HG02623 (cell line): ENCODE results near the gene CLEC4D.
"Not testable (repeated sequence)": the region's sequence is repeated elsewhere in the genome, so short reads cannot be mapped to it uniquely, and the experiment has no call there.

Source experiments
- ATAC-seq: cut with Tn5 transposase; IDR thresholded peaks from one replicate; pipeline ENCODE4 v1.9.1; 2021; ENCODE audit warnings: moderate library complexity; ENCODE audit not compliant: unreplicated experiment

Gene CLEC4D

GRCh38 chr12:8527250-8528130, 14.2 kb downstream of the CLEC4D start:
- ATAC-seq, result no peak

GRCh38 chr12:8532045-8532444, 18.7 kb downstream of the CLEC4D start:
- ATAC-seq, result no peak

GRCh38 chr12:8537820-8538219, 24.5 kb downstream of the CLEC4D start:
- not testable (repeated sequence) for ATAC-seq

- ATAC-seq, result not testable (repeated sequence)
Observed at GRCh38 chr12:8540831-8541230, 27.5 kb downstream of the CLEC4D start, which contains the start of gene CLEC4E. Gene CLEC4E (minus strand): TSS chr12:8540905. CDS start chr12:8540797, 108 bp downstream.

GRCh38 chr12:8541562-8541961, 28.3 kb downstream of the CLEC4D start:
- ATAC-seq, result no peak

DNA sequence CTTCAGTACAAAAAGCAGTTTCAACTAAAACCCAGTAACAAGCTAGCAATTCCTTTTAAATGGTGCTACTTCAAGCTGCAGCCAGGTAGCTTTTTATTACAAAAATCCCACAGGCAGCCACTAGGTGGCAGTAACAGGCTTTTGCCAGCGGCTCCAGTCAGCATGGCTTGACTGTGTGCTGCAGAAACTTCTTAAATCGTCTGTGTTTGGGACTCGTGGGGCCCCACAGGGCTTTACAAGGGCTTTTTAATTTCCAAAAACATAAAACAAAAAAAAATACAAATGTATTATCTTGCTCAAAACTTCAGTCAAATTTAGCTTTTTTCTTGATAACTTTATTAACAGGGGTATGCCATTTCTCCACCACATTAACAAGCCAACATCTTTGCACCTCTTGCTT, 31.0 kb downstream of the CLEC4D start:
- no peak for ATAC-seq

DNA sequence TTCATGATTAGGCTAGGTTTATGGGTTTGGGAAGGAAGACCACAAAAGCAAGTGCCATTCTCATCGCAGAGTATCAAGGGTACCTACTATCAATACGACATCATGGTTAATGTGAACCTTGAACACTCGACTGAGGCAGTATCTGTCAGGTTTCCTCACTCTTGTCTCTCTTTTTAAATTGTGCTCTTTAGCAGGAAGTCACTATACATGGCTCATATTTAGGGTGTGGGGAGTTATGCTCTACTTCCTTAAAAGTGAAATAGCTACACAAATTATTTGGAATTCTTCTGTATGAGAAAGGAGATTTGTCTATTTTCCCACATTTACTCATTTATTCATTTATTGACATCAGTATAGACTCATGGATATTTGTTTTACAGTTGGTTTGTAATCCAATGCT, 33.3 kb downstream of the CLEC4D start:
- no peak for ATAC-seq

DNA sequence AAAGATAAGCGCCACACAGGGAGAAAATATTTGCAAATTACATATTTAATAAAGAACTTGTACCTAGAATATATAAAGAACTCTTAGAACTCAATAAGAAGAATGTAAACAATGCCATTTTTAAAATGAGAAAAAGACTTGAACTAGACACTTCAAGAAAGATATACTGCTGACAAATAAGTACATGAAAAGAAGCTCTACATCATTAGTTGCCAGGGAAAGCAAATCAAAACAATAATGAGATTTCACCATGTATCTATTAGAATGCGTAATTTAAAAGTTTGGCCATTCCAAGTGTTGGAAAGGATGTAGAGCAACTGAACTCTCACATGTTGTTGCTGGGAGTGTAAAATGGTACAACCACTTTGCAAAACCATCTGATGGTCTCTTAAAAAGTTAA, 34.3 kb downstream of the CLEC4D start:
- no peak for ATAC-seq

DNA sequence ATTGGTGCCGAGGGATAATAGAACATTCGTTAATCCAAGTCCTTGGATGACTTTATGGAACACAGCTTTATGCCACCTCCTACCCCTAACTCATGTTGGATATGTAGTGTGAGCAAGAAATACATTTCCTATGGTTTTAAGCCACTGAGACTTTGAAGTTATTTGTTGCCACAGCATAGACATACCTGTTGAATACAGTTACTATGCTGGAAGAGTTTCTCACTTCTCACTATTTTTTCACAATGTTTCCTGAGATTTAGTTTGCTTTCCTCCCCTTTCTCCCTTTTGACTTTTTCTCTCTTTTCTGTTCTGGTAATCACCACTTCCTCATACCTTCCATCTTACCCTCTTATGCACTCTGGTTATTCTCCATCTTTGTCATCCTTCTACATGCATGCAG, 34.9 kb downstream of the CLEC4D start:
- no peak for ATAC-seq

DNA sequence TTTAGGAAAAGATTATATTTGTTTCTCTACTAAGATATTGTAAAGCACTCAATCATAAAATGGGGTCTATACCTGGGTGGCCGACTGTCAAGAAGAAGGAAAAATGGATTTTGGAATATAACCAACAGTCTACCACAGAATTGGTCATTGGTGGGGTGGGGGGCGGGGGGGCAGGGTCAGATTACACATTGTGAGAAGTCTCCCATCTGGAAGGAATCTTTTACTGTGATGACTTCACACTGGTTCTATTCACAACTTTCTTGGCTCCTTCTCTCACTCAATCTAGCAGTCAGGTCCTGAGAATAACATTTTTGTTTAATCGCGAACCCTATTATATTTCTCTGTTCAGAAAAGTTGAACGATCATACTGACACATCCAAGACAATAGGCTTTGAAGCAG, 36.1 kb downstream of the CLEC4D start:
- ATAC-seq, result no peak

GRCh38 chr12:8553088-8553627, 39.9 kb downstream of the CLEC4D start:
- no peak for ATAC-seq

- no peak for ATAC-seq
Observed at GRCh38 chr12:8554451-8555195, 41.3 kb downstream of the CLEC4D start.

GRCh38 chr12:8556531-8557097, 43.3 kb downstream of the CLEC4D start:
- ATAC-seq, result no peak

DNA sequence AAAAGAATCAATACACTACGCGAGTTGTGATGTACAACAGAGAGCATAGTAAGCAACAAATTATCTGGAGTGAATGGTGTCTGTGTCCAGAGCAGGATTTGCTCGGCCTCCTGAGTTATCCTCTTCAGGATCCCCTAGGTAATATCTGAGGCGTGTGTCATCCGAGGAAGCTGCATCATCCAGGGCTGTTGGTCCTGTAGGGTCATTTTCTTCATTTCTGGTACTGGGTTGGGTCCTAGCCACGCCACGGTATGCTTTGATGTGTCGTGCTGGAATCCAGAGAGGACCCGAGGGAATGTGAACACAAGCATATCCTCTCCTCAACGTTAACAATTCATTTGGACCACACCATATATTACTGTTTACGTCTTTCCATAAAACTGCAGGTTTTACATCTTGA, 46.4 kb downstream of the CLEC4D start:
- no peak for ATAC-seq

DNA sequence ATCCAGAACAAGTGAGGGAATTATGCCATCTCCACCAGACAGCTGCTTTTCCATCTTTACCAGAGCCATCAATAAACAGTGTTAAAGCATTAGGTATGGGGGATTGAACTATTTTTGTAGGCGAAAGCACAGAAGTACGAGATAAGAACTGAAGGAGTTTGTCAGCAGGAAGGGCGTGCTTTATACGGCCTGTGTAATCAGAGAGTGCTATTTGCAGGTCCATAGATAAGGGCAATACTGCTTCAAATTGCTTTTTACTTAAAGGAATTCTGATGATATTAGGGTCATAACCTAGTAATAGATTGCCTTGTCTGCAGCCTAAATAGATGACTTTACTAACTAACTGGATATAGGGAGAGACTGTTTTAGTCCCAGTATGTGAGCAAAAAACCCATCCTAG, 47.7 kb downstream of the CLEC4D start:
- ATAC-seq, result no peak

DNA sequence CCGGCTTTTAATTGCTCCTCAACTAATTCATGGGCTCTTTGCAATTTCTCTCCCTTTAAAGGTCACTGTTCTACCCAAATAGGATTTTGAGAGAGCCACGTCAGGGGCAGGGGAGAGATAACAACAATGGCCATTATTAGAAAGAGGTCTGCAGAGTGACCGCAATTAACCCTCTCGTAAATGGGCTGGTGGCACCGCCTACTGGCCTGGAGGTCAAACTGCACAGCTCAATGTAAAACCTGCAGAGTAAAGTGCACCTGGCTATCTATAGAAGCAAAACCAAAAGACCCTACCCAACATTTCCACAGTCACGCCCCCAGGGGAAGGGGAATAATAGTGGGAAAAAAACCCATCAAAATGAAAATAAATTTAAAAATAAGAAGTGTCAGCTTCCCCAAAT, 49.0 kb downstream of the CLEC4D start:
- ATAC-seq, result no peak

DNA sequence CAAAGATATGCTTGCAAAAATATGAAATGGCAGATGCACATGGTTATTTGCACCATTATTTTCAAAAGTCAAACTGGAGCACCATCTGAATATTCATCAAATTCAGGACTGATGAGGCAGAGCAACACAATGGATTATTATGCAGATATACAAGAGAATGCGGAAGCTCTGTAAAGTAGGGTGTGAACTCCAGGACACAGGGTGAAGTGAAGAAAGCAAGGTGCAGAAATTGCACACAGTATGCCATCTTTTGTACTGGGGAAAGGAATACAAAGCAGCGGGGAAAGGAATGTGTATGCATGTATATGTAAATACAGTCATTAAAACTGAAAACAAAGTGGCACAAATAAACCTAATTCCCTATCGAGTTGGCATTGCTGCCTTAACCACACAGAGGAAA, 50.1 kb downstream of the CLEC4D start:
- ATAC-seq, result no peak

GRCh38 chr12:8564656-8565055, 51.4 kb downstream of the CLEC4D start:
- ATAC-seq, result no peak

DNA sequence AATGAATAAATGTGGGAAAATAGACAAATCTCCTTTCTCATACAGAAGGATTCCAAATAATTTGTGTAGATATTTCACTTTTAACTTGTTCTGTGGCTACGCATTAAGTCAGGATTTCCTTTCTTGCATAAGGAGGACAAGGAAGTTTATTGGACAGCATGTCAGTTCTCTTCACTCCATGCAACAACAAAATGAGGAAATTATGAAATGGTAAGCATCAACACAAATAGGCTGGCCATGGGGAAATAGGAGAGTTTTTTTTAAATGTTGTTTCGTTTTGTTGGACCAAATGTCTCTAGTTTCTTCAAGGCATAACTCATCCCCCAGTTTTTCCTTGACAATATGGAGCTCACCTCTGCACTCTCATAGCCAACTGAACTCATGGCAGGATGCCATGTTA, 52.7 kb downstream of the CLEC4D start:
- ATAC-seq, result not testable (repeated sequence)

- ATAC-seq, result no peak
Observed at GRCh38 chr12:8566525-8566924, 53.2 kb downstream of the CLEC4D start.
